Astrocyte (in vitro differentiated cells and primary cell): ENCODE measurements around the gene PLXDC2.

Experiments
- EZH2 ChIP-seq: IDR thresholded peaks from 2 replicates; pipeline ENCODE4 v1.6.1; 2012; ENCODE audit warnings: mild to moderate bottlenecking, low read length, inconsistent platforms; ENCODE audit not compliant: insufficient read depth
- TF ChIP-seq, protein P1 (sequence below): IDR thresholded peaks from 2 replicates; pipeline ENCODE4 v1.5.1; 2011; ENCODE audit warnings: low read depth, mild to moderate bottlenecking, inconsistent platforms, low read length, moderate library complexity; ENCODE audit not compliant: insufficient read depth

DNA sequence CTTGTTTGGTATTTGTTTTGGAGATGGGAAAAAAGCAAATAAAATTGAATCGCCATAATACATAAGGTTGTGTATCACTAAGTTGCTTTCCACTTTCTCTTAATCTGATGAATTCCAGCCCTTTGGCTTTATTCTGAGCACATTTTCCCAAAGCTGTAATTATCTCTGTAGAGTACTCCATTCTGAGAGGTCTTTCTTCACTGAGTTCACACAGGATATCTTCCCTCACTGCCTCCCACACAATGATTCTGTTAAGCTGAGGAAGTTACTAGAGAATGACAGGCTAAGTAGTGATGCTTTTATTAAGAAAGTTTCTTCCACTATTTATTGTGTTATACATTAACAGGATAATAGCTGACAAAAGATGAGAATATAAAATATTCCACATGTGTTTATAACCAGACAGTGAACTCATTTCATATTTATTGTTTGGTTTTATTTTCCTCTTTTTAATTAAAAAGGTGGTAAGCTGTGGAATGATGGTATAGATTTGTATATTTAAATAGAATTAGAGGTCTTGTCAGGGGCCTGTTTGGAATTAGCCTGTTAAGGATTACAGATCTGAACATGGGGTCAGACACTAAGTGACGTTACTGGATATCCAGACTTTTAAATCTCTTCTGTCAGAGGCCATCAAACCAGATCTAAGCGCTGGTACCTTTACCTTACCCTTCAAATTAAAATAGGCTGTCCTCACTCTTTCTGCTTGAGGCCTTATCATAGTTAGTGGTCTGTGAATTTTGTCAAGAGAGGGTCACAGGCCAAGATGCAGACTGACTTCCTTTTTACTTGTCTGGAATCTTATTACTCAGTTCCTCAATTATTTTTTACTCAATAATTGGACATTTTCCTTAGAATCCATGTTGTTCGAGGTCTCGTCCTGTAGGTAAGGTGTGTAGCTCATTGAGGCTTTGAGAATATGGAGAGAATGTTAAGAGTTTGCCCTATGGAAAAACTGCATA, 8.4 kb downstream of the PLXDC2 start:
- TF ChIP-seq, protein P1, sequence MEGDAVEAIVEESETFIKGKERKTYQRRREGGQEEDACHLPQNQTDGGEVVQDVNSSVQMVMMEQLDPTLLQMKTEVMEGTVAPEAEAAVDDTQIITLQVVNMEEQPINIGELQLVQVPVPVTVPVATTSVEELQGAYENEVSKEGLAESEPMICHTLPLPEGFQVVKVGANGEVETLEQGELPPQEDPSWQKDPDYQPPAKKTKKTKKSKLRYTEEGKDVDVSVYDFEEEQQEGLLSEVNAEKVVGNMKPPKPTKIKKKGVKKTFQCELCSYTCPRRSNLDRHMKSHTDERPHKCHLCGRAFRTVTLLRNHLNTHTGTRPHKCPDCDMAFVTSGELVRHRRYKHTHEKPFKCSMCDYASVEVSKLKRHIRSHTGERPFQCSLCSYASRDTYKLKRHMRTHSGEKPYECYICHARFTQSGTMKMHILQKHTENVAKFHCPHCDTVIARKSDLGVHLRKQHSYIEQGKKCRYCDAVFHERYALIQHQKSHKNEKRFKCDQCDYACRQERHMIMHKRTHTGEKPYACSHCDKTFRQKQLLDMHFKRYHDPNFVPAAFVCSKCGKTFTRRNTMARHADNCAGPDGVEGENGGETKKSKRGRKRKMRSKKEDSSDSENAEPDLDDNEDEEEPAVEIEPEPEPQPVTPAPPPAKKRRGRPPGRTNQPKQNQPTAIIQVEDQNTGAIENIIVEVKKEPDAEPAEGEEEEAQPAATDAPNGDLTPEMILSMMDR = no peak
- no peak for TF ChIP-seq EZH2
